Measurements from ENCODE around the gene GRB7. TPM values are rescaled to one million over a fixed set of nuclear protein-coding genes. Genes with fewer than 3 reads are reported as not detected.

The GRB7 gene
- total RNA-seq: 100 to 1,000 TPM in 1 of 4 donors, 10 to 100 TPM in 3; 49.4 to 114 (median 72.4) TPM

DNA sequence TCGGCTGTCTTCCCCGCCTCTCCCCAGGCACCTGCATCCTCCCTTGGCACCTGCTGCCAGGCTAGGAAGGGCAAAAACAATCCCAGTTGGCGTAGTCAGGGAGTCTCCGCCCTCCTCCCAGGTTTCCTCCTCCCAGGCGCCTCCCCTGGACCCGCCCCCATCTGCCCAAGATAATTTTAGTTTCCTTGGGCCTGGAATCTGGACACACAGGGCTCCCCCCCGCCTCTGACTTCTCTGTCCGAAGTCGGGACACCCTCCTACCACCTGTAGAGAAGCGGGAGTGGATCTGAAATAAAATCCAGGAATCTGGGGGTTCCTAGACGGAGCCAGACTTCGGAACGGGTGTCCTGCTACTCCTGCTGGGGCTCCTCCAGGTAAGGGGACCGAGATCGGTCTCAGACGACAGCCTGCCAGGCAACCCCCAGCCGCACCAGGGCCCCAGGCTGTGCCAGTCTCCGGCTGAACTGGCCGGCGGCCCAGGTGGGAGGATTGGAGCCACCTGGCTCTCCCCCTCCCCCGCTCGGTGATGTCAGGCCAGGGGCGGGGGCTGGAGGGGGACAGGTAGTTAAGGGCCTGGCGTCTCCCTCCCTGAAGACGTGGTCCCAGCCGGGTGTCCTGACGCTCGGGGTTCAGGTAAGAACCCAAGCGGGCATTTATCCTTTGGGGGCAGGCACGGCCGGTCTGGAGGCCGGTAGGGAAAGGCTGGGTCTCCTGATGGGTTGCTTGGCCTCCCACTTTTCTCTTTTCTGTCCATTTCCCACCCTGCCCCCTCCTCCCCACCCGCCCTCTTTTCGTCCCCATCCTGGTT, at the start of gene GRB7:
TSS of gene GRB7 (plus strand) at position 179 of the 808 bp plus-strand sequence. CDS start 4,364 bp downstream, outside the sequence.
- DNase-seq (ENCODE audit: low spot score in 2 of 2): no peak
- Histone ChIP-seq H3K9me3 (no peaks in the 10 kb centered on the region), H3K4me3 (peak within 1 kb of the TSS; percentile 56), H3K27me3 (peaks cover 46% of the 10 kb centered on the region), H3K4me1 (peaks cover 48% of the 10 kb centered on the region), H3K27ac (peak within 1 kb of the TSS; percentile 96), H3K36me3 (no peaks in the 10 kb centered on the region)
- TF ChIP-seq POLR2A (IDR thresholded peaks at IDR 0.05) (no peak), CTCF (IDR thresholded peaks at IDR 0.05) (no peak), POLR2AphosphoS5 (IDR thresholded peaks at IDR 0.05) (no peak), EP300 (IDR thresholded peaks at IDR 0.05) (no peak)
- WGBS: 12% methylated on average over 23 of the region's 34 CpGs

GRCh38 chr17:39688475-39688835, 49.3 kb upstream of the GRB7 start:
- H3K4me1 ChIP-seq: peaks cover 15% of the 10 kb centered on the region
- WGBS: 15% methylated on average over 6 of the region's 6 CpGs
- TF ChIP-seq POLR2AphosphoS5 (IDR thresholded peaks at IDR 0.05): no peak
- H3K27ac ChIP-seq: peak overlapping the region; percentile 92
- peak overlapping the region; percentile 85 for H3K4me3 ChIP-seq
- H3K9me3 ChIP-seq: no peaks in the 10 kb centered on the region
- no peak for DNase-seq (ENCODE audit: low spot score in 2 of 2)
- H3K36me3 ChIP-seq: peaks cover 16% of the 10 kb centered on the region
- H3K27me3 ChIP-seq: no peaks in the 10 kb centered on the region

DNA sequence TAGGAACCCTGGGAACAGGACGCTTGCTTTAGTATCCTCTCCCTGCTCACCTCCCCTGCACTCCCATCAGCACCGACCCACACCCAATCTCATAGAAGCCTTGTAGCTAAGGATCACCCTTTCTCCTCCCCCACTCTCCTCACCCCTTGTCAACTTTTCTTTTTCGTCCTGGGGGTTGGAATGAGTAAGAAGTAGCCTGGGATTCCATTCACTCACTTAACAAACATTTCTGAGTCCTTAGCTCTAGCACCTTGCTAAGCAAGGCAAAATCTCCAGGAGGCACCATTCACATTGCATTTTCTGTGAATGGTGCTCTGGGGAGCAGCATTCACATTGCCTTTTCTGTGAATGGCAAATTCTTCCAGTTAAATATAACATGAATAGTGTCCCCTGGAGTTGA, 48.8 kb upstream of the GRB7 start:
- no peaks in the 10 kb centered on the region for H3K27me3 ChIP-seq
- no peak overlapping the region for H3K4me3 ChIP-seq
- H3K27ac ChIP-seq: no peak overlapping the region
- H3K36me3 ChIP-seq: peaks cover 14% of the 10 kb centered on the region
- H3K9me3 ChIP-seq: no peaks in the 10 kb centered on the region
- peaks cover 15% of the 10 kb centered on the region for H3K4me1 ChIP-seq
- no peak for DNase-seq (ENCODE audit: low spot score in 2 of 2)
- 55% methylated on average over 3 of the region's 3 CpGs for WGBS
- no peak for TF ChIP-seq EP300 (IDR thresholded peaks at IDR 0.05)
- TF ChIP-seq CTCF (IDR thresholded peaks at IDR 0.05): no peak
- TF ChIP-seq POLR2A (IDR thresholded peaks at IDR 0.05): no peak
- TF ChIP-seq POLR2AphosphoS5 (IDR thresholded peaks at IDR 0.05): no peak

DNA sequence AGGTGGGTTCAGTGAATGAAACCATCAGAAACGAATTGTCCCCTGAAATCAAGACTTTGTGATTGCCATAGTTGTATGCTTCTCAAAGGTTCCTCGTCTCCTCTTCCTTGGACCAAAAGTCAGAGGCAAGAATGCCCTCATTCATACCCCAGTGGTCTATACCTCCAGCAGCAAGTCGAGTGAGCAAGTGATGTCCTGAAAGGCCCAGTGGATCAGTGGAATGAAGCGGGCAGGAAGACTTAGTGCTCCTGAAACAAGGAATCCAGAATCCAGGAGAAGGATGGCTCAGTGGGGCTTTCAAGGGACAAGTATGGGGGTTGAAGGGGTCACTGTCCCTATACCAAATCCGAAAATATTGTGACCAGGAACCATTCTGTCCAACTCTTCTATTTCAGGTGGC, 43.1 kb upstream of the GRB7 start:
- H3K36me3 ChIP-seq: no peaks in the 10 kb centered on the region
- no peak overlapping the region for H3K27ac ChIP-seq
- TF ChIP-seq POLR2AphosphoS5 (IDR thresholded peaks at IDR 0.05) (no peak), EP300 (IDR thresholded peaks at IDR 0.05) (no peak), POLR2A (IDR thresholded peaks at IDR 0.05) (no peak), CTCF (IDR thresholded peaks at IDR 0.05) (no peak)
- no peaks in the 10 kb centered on the region for H3K9me3 ChIP-seq
- H3K4me3 ChIP-seq: no peak overlapping the region
- peaks cover 5% of the 10 kb centered on the region for H3K4me1 ChIP-seq
- no peaks in the 10 kb centered on the region for H3K27me3 ChIP-seq
- DNase-seq (ENCODE audit: low spot score in 2 of 2): no peak
- WGBS: 86% methylated on average over 5 of the region's 5 CpGs

DNA sequence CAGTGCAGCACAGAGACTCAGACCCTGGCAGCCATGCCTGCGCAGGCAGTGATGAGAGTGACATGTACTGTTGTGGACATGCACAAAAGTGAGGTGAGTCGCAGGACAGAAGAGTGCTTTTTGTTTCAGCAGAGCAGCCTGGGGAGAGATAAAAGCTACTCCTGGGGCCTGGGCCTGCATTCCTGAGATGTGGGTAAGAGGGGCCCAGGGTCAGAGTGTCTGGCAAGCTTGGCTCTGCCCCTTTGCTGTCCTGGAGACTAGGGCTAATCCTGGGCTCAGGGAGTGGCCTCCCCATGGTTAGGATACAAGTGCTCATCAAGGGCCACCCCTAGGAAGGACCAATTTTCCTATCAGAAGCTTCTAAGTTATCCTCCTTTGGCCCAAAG, 42.7 kb upstream of the GRB7 start:
- Histone ChIP-seq H3K9me3 (no peaks in the 10 kb centered on the region), H3K4me1 (peaks cover 9% of the 10 kb centered on the region), H3K4me3 (no peak overlapping the region), H3K27ac (no peak overlapping the region), H3K36me3 (no peaks in the 10 kb centered on the region), H3K27me3 (no peaks in the 10 kb centered on the region)
- 100% methylated on average over 2 of the region's 2 CpGs for WGBS
- no peak for DNase-seq (ENCODE audit: low spot score in 2 of 2)
- TF ChIP-seq CTCF (IDR thresholded peaks at IDR 0.05): no peak
- TF ChIP-seq EP300 (IDR thresholded peaks at IDR 0.05): no peak
- no peak for TF ChIP-seq POLR2AphosphoS5 (IDR thresholded peaks at IDR 0.05)
- no peak for TF ChIP-seq POLR2A (IDR thresholded peaks at IDR 0.05)
